ENCODE results near the gene CLINT1. TPM values are rescaled to one million over a fixed set of nuclear protein-coding genes. Genes with fewer than 3 reads are reported as not detected.

CLINT1 gene
- total RNA-seq, 1 experiment from 2014 or later = 69.2 TPM

DNA sequence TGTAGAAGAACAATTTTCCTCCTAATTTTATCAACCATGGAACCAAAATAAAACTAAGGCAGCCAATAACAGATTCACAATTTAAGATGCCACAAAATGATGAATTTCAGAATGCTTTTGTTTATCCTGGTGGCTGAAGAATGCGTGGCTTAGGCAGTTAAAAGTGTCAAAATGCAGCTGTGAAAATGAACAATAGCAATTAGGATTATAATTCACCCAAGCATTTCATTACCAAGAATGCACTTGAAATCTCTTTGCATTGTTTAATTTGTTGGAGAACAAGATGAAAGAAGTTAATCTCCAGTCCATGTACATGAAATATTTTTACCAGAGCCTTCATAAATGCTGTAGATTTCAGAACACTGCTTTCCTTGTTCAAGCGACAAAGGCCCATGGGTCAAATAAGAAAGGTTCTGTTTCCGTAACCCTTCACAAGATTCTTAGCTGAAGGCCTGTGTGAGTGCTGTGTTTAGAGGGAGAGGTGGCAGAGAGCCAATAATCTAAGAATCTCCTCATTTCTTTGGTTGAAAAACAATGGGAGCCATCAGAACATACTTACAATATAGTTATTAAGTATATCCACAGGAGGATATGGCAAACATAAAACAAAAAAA is 39.3 kb downstream of the CLINT1 start (continued):
- TF ChIP-seq, protein P1, sequence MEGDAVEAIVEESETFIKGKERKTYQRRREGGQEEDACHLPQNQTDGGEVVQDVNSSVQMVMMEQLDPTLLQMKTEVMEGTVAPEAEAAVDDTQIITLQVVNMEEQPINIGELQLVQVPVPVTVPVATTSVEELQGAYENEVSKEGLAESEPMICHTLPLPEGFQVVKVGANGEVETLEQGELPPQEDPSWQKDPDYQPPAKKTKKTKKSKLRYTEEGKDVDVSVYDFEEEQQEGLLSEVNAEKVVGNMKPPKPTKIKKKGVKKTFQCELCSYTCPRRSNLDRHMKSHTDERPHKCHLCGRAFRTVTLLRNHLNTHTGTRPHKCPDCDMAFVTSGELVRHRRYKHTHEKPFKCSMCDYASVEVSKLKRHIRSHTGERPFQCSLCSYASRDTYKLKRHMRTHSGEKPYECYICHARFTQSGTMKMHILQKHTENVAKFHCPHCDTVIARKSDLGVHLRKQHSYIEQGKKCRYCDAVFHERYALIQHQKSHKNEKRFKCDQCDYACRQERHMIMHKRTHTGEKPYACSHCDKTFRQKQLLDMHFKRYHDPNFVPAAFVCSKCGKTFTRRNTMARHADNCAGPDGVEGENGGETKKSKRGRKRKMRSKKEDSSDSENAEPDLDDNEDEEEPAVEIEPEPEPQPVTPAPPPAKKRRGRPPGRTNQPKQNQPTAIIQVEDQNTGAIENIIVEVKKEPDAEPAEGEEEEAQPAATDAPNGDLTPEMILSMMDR (IDR thresholded peaks at IDR 0.05 in 2 of 3, conservative IDR thresholded peaks at IDR 0.05 in 1 of 3; ENCODE audit: borderline replicate concordance in 1 of 3, insufficient read depth in 1 of 3, low read depth in 2 of 3, low read length in 2 of 3) = no peak
- no peak for TF ChIP-seq SP1 (IDR thresholded peaks at IDR 0.05; ENCODE audit: low read depth)

DNA sequence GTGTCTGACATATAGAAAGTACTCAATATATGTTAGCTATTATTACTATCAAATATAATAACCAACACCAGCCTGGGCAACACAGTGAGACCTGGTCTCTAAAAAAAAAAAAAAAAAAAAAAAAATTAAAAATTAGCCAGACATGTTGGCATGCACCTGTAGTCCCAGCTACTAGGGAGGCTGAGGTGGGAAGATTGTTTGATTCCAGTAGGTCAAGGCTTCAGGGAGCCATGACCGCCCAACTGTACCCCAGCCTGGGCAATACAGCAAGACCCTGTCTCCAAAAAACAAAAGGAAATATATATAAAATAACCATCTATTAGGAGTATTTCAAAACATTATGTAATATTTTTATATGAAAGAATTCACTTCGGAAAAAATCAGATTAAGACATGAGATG is 40.6 kb downstream of the CLINT1 start:
- intact Hi-C loops (cut with micrococcal nuclease) = no loop called here
- ChIA-PET POLR2A (no interaction called here), RAD21 (ENCODE audit: low non-redundant PET in 1 of 2, low total read pairs in 2 of 2, uncharacterized antibody in 2 of 2, unreplicated experiment in 2 of 2) (no interaction called here), CTCF (interaction anchor here (2.0 to 2.3 kb wide), 2 partner anchors 11 to 177 kb away, joined by 8 to 17 read pairs; no protein-coding TSS in a partner anchor)
- peaks cover 2 to 4% of the 10 kb centered on the region in 2 experiments; a peak in 1 of 4 replicates for H3K4me1 ChIP-seq (ENCODE audit: control insufficient read depth in 1 of 2, insufficient read depth in 2 of 2, low read length in 2 of 2)
- no peak overlapping the region for H3K9ac ChIP-seq (ENCODE audit: low read length)
- DNase-seq (ENCODE audit: low read depth, low spot score) = no peak
- no peaks in the 10 kb centered on the region for H3K9me2 ChIP-seq (ENCODE audit: insufficient read depth)
- no peak overlapping the region for H3K4me3 ChIP-seq (replicated peaks in 1 of 2; ENCODE audit: low read depth in 1 of 2, low read length in 2 of 2)
- no peak overlapping the region for H3K4me2 ChIP-seq (ENCODE audit: low read length)
- peaks cover 8% of the 10 kb centered on the region in 2 experiments; a peak in 3 of 4 replicates for H3K36me3 ChIP-seq (ENCODE audit: control insufficient read depth in 1 of 2, insufficient read depth in 2 of 2, low read length in 2 of 2)
- no peak for ATAC-seq
- TF ChIP-seq CEBPB (IDR thresholded peaks at IDR 0.05; ENCODE audit: low read depth) = no peak
- TF ChIP-seq POLR2AphosphoS5 (IDR thresholded peaks at IDR 0.05; ENCODE audit: low read depth, low read length) = no peak
- TF ChIP-seq SP1 (IDR thresholded peaks at IDR 0.05; ENCODE audit: low read depth) = no peak
- TF ChIP-seq, protein P2, sequence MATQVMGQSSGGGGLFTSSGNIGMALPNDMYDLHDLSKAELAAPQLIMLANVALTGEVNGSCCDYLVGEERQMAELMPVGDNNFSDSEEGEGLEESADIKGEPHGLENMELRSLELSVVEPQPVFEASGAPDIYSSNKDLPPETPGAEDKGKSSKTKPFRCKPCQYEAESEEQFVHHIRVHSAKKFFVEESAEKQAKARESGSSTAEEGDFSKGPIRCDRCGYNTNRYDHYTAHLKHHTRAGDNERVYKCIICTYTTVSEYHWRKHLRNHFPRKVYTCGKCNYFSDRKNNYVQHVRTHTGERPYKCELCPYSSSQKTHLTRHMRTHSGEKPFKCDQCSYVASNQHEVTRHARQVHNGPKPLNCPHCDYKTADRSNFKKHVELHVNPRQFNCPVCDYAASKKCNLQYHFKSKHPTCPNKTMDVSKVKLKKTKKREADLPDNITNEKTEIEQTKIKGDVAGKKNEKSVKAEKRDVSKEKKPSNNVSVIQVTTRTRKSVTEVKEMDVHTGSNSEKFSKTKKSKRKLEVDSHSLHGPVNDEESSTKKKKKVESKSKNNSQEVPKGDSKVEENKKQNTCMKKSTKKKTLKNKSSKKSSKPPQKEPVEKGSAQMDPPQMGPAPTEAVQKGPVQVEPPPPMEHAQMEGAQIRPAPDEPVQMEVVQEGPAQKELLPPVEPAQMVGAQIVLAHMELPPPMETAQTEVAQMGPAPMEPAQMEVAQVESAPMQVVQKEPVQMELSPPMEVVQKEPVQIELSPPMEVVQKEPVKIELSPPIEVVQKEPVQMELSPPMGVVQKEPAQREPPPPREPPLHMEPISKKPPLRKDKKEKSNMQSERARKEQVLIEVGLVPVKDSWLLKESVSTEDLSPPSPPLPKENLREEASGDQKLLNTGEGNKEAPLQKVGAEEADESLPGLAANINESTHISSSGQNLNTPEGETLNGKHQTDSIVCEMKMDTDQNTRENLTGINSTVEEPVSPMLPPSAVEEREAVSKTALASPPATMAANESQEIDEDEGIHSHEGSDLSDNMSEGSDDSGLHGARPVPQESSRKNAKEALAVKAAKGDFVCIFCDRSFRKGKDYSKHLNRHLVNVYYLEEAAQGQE (IDR thresholded peaks at IDR 0.05; ENCODE audit: low read depth) = no peak
- TF ChIP-seq, protein P3, sequence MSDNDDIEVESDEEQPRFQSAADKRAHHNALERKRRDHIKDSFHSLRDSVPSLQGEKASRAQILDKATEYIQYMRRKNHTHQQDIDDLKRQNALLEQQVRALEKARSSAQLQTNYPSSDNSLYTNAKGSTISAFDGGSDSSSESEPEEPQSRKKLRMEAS (IDR thresholded peaks at IDR 0.05) = no peak
- no peak for TF ChIP-seq YY1 (IDR thresholded peaks at IDR 0.05; ENCODE audit: extremely low read depth, insufficient replicate concordance, low read depth, low read length)
- TF ChIP-seq POLR2A (IDR thresholded peaks at IDR 0.05; ENCODE audit: borderline replicate concordance, extremely low read depth, insufficient read depth, insufficient read length) = no peak
- no peak for TF ChIP-seq SIN3A (IDR thresholded peaks at IDR 0.05; ENCODE audit: low read depth)
- TF ChIP-seq JUND (IDR thresholded peaks at IDR 0.05) = no peak
- H3K27me3 ChIP-seq (ENCODE audit: insufficient read depth, low read length) = no peaks in the 10 kb centered on the region
- H3K27ac ChIP-seq (ENCODE audit: low read depth, low read length) = no peak overlapping the region
- H3K9me3 ChIP-seq (ENCODE audit: control insufficient read depth in 1 of 2, insufficient read depth in 1 of 2, low read depth in 1 of 2, low read length in 2 of 2) = no peaks in the 10 kb centered on the region
- peaks cover 29% of the 10 kb centered on the region; the same call in 1 of the 2 replicates for H4K20me1 ChIP-seq (ENCODE audit: insufficient read depth)
- no peak overlapping the region for H2AFZ ChIP-seq (ENCODE audit: low read depth, low read length, poor library complexity, severe bottlenecking)
- H3K79me2 ChIP-seq (ENCODE audit: insufficient read depth, low read length) = peaks cover 79% of the 10 kb centered on the region
- no TSS peak for BruUV-seq (replicated peaks)

Measured in HCT116 (cell line).